ENCODE results near the gene DSG1. TPM values are rescaled to one million over a fixed set of nuclear protein-coding genes. Genes with fewer than 3 reads are reported as not detected.

Gene DSG1
- total and polyA plus RNA-seq, 2 of the 13 experiments (the other 11 are each of a cell fraction or from before 2014, with no cell fraction given): 0.04 TPM; not detected in 1

GRCh38 chr18:31278609-31279071 is 39.3 kb upstream of the DSG1 start (continued):
- TF ChIP-seq ZNF619 (CRISPR knock-in tag; IDR thresholded peaks at IDR 0.05) (no peak), MATR3 (CRISPR knock-in tag; IDR thresholded peaks at IDR 0.05) (no peak), ZNF460 (CRISPR knock-in tag; IDR thresholded peaks at IDR 0.05; ENCODE audit: borderline replicate concordance) (no peak), HNF4G (IDR thresholded peaks at IDR 0.05; ENCODE audit: borderline replicate concordance, low read depth, low read length) (peak; percentile 59), HNF4G (CRISPR knock-in tag; IDR thresholded peaks at IDR 0.05; ENCODE audit: borderline replicate concordance, low read depth) (no peak), MEIS1 (CRISPR knock-in tag; IDR thresholded peaks at IDR 0.05; ENCODE audit: borderline replicate concordance) (peak; percentile 70; the same call in 1 of the 2 replicates), ZNF180 (CRISPR knock-in tag; IDR thresholded peaks at IDR 0.05; ENCODE audit: borderline replicate concordance, low read depth) (no peak), FOXO1 (CRISPR knock-in tag; IDR thresholded peaks at IDR 0.05) (peak; percentile 67), SALL1 (CRISPR knock-in tag; IDR thresholded peaks at IDR 0.05) (peak; percentile 92), NR2F1 (CRISPR knock-in tag; IDR thresholded peaks at IDR 0.05) (peak in 1 of 2 experiments; percentile 49; a peak in 1 of 4 replicates), IRF2 (CRISPR knock-in tag; IDR thresholded peaks at IDR 0.05) (peak; percentile 25; the same call in 1 of the 2 replicates), FLYWCH1 (CRISPR knock-in tag; IDR thresholded peaks at IDR 0.05) (no peak), ZGPAT (CRISPR knock-in tag; IDR thresholded peaks at IDR 0.05) (peak; percentile 58), IKZF5 (CRISPR knock-in tag; IDR thresholded peaks at IDR 0.05) (0 out of 2 replicates have a peak, but pooled peaks have one; percentile 33), ZBTB7A (CRISPR knock-in tag; IDR thresholded peaks at IDR 0.05) (no peak), KDM4B (CRISPR knock-in tag; IDR thresholded peaks at IDR 0.05) (no peak), SYNCRIP (IDR thresholded peaks at IDR 0.05; ENCODE audit: insufficient read depth, low read depth, low read length) (no peak), FOSL2 (CRISPR knock-in tag; IDR thresholded peaks at IDR 0.05) (peak; percentile 86), SNAPC5 (CRISPR knock-in tag; IDR thresholded peaks at IDR 0.05; ENCODE audit: borderline replicate concordance) (no peak), CBX2 (IDR thresholded peaks at IDR 0.05; ENCODE audit: low read depth, low read length) (no peak), CBX2 (CRISPR knock-in tag; IDR thresholded peaks at IDR 0.05; ENCODE audit: low read depth) (no peak), ZNF782 (CRISPR knock-in tag; IDR thresholded peaks at IDR 0.05; ENCODE audit: borderline replicate concordance) (no peak)
- TF ChIP-seq, protein P1, sequence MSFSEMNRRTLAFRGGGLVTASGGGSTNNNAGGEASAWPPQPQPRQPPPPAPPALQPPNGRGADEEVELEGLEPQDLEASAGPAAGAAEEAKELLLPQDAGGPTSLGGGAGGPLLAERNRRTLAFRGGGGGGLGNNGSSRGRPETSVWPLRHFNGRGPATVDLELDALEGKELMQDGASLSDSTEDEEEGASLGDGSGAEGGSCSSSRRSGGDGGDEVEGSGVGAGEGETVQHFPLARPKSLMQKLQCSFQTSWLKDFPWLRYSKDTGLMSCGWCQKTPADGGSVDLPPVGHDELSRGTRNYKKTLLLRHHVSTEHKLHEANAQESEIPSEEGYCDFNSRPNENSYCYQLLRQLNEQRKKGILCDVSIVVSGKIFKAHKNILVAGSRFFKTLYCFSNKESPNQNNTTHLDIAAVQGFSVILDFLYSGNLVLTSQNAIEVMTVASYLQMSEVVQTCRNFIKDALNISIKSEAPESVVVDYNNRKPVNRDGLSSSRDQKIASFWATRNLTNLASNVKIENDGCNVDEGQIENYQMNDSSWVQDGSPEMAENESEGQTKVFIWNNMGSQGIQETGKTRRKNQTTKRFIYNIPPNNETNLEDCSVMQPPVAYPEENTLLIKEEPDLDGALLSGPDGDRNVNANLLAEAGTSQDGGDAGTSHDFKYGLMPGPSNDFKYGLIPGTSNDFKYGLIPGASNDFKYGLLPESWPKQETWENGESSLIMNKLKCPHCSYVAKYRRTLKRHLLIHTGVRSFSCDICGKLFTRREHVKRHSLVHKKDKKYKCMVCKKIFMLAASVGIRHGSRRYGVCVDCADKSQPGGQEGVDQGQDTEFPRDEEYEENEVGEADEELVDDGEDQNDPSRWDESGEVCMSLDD (CRISPR knock-in tag; IDR thresholded peaks at IDR 0.05; ENCODE audit: borderline replicate concordance): no peak
- TF ChIP-seq, protein P2, sequence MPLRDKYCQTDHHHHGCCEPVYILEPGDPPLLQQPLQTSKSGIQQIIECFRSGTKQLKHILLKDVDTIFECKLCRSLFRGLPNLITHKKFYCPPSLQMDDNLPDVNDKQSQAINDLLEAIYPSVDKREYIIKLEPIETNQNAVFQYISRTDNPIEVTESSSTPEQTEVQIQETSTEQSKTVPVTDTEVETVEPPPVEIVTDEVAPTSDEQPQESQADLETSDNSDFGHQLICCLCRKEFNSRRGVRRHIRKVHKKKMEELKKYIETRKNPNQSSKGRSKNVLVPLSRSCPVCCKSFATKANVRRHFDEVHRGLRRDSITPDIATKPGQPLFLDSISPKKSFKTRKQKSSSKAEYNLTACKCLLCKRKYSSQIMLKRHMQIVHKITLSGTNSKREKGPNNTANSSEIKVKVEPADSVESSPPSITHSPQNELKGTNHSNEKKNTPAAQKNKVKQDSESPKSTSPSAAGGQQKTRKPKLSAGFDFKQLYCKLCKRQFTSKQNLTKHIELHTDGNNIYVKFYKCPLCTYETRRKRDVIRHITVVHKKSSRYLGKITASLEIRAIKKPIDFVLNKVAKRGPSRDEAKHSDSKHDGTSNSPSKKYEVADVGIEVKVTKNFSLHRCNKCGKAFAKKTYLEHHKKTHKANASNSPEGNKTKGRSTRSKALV (CRISPR knock-in tag; IDR thresholded peaks at IDR 0.05): no peak
